Esophagus squamous epithelium (tissue), 5 donors: ENCODE data around the gene FER1L5. TPM values are rescaled to one million over a fixed set of nuclear protein-coding genes. Genes with fewer than 3 reads are reported as not detected.

Experiments used
- DNase-seq: peaks from one replicate; lab custom pipeline; 2025; lab: John Stamatoyannopoulos, UW
- H3K27ac ChIP-seq, 4 donors: fragments of 200-600 bp; sonication (generic); one replicate each; pipeline ENCODE4 v1.5.1; 2016 to 2019; ENCODE audit warnings: mild to moderate bottlenecking in 1 of 4
- H3K27me3 ChIP-seq, 4 donors: fragments of 200-600 bp; sonication (generic); 1 replicate in 3 of 4; 2 replicates in 1 of 4; pipeline versions ENCODE4 v1.5.1 to v1.6.0; 2017 to 2021; ENCODE audit warnings: antibody characterized with exemption in 1 of 4
- H3K36me3 ChIP-seq, 3 donors: fragments of 200-600 bp; sonication (generic); one replicate each; pipeline ENCODE4 v1.5.1; 2016 to 2019
- H3K4me1 ChIP-seq, 3 donors: fragments of 200-600 bp; sonication (generic); one replicate each; pipeline ENCODE4 v1.5.1; 2017 to 2019
- H3K4me3 ChIP-seq, 4 donors: fragments of 200-600 bp; sonication (generic); 1 replicate in 3 of 4; 2 replicates in 1 of 4; pipeline ENCODE4 v1.5.1; 2016 to 2019; ENCODE audit warnings: mild to moderate bottlenecking in 2 of 4, moderate library complexity in 1 of 4
- H3K9me3 ChIP-seq, 3 donors: fragments of 200-600 bp; sonication (generic); one replicate each; pipeline ENCODE4 v1.5.1; 2016 to 2019
- CTCF ChIP-seq, 6 experiments: fragments of 450-650 bp in 4 of 6; fragments of 200-600 bp in 2 of 6; sonication (generic) in 2 of 6; IDR thresholded peaks; one replicate each; pipeline ENCODE4 v1.5.1; 2016 to 2019; ENCODE audit warnings: antibody characterized with exemption in 6 of 6, mild to moderate bottlenecking in 4 of 6, moderate library complexity in 4 of 6
- POLR2A ChIP-seq, 4 donors: fragments of 450-650 bp; IDR thresholded peaks; one replicate each; pipeline ENCODE4 v1.6.1; 2017; ENCODE audit warnings: antibody characterized with exemption in 4 of 4, mild to moderate bottlenecking in 4 of 4, moderate library complexity in 3 of 4
- WGBS, 2 donors: methylation state at CpG; one replicate each; pipeline ENCODE4 v1.1.5; 2018; 5-methylcytosine and 5-hydroxymethylcytosine counted together
- intact Hi-C: fragments of 100-400 bp; cut with DNase I; formaldehyde crosslinking; loops from one replicate; pipeline ENCODE4 v1.15.0; 2022
- total RNA-seq, 4 donors: library from RNA; depleted of rRNA; stranded (reverse); fragments of >200 nt; gene quantifications; one replicate each; pipeline ENCODE4 v1.1.0, GENCODE V29; 2016
- donor health status: DM: yes; HTN: yes; CAD: no.

The FER1L5 gene
- total RNA-seq, 4 donors from 2014 or later: 0.13 to 0.19 TPM; not detected in 2

GRCh38 chr2:96633641-96634040, 8.9 kb upstream of the FER1L5 start:
- Histone ChIP-seq H3K27ac (no peak overlapping the region), H3K9me3 (no peaks in the 10 kb centered on the region), H3K27me3 (no peaks in the 10 kb centered on the region), H3K4me3 (no peak overlapping the region), H3K4me1 (peaks cover 13 to 68% (median 21%) of the 10 kb centered on the region in 3 donors), H3K36me3 (peaks cover 3 to 64% (median 4%) of the 10 kb centered on the region in 3 donors)
- WGBS, 2 donors: 84 to 85% methylated on average over 9 of the region's 9 CpGs
- no peak for DNase-seq
- intact Hi-C loops: loop anchor here (10.0 kb wide), 1 partner anchor 131 kb away; the partner anchor contains the start of gene CNNM4
- TF ChIP-seq POLR2A (IDR thresholded peaks at IDR 0.05) (no peak), CTCF (IDR thresholded peaks at IDR 0.05) (no peak)

- intact Hi-C loops: loop anchor here (10.0 kb wide), 1 partner anchor 128 kb away; the partner anchor contains the start of gene CNNM4
- Histone ChIP-seq H3K36me3 (peaks cover 0 to 34% (median 0%) of the 10 kb centered on the region in 3 donors), H3K4me3 (peak overlapping the region; percentile 70 to 78 (median 72)), H3K27ac (peak overlapping the region; percentile 64 to 100 (median 96)), H3K27me3 (no peaks in the 10 kb centered on the region), H3K4me1 (peaks cover 14 to 63% (median 21%) of the 10 kb centered on the region in 3 donors), H3K9me3 (no peaks in the 10 kb centered on the region)
- TF ChIP-seq POLR2A (IDR thresholded peaks at IDR 0.05) (no peak), CTCF (IDR thresholded peaks at IDR 0.05) (no peak)
- no peak for DNase-seq
- 26 to 35% methylated on average over 9 to 11 of the region's 14 CpGs for WGBS, 2 donors
These were observed 5.9 kb upstream of the FER1L5 start for GRCh38 chr2:96636551-96637171.

- Histone ChIP-seq H3K27ac (peak overlapping the region; percentile 94 to 100 (median 98)), H3K36me3 (peaks cover 0 to 28% (median 0%) of the 10 kb centered on the region in 3 donors), H3K4me1 (peaks cover 14 to 60% (median 15%) of the 10 kb centered on the region in 3 donors), H3K4me3 (peak overlapping the region; percentile 70 to 78 (median 72)), H3K27me3 (no peaks in the 10 kb centered on the region), H3K9me3 (no peaks in the 10 kb centered on the region)
- 0% methylated on average over 19 to 24 of the region's 50 CpGs for WGBS, 2 donors
- intact Hi-C loops: loop anchor here (10.0 kb wide), 1 partner anchor 127 kb away; the partner anchor contains the start of gene CNNM4
- DNase-seq: no peak
- peak in 1 of 4 donors; percentile 44 for TF ChIP-seq POLR2A (IDR thresholded peaks at IDR 0.05)
- TF ChIP-seq CTCF (IDR thresholded peaks at IDR 0.05): peak in 1 of 6 experiments; percentile 4
These were observed 5.0 kb upstream of the FER1L5 start for GRCh38 chr2:96637385-96638143.

GRCh38 chr2:96638144-96639121, 4.1 kb upstream of the FER1L5 start, which contains the start of gene KANSL3:
TSS of gene KANSL3 (minus strand) at chr2:96638312. CDS start at chr2:96637135, 1,177 bp downstream.
- WGBS, 2 donors: 20 to 48% methylated on average over 8 to 21 of the region's 67 CpGs
- Histone ChIP-seq H3K27ac (peak within 1 kb of the TSS; percentile 94 to 100 (median 98)), H3K36me3 (peaks cover 0 to 22% (median 0%) of the 10 kb centered on the region in 3 donors), H3K4me1 (peaks cover 14 to 56% (median 15%) of the 10 kb centered on the region in 3 donors), H3K4me3 (peak within 1 kb of the TSS; percentile 70 to 78 (median 72)), H3K9me3 (no peaks in the 10 kb centered on the region), H3K27me3 (no peaks in the 10 kb centered on the region)
- intact Hi-C loops: loop anchor here (10.0 kb wide), 1 partner anchor 126 kb away; the partner anchor contains the start of gene CNNM4
- peak; percentile 52 for DNase-seq
- TF ChIP-seq POLR2A (IDR thresholded peaks at IDR 0.05): peak in 3 of 4 donors; percentile 47 to 98 (median 87)
- TF ChIP-seq CTCF (IDR thresholded peaks at IDR 0.05): peak in 3 of 6 experiments; percentile 12 to 48 (median 44)
